Kidney (tissue), 14 donors: ENCODE results near the gene GNG13. TPM values are rescaled to one million over a fixed set of nuclear protein-coding genes. Genes with fewer than 3 reads are reported as not detected.

Experiments used
- DNase-seq, 5 donors: peaks; one replicate each; pipeline ENCODE4 v3.0.0-alpha.2; 2013 to 2020
- FAIRE-seq: peaks from 2 replicates; lab custom pipeline; 2012; peaks lifted over from hg19 to GRCh38; lab: Jason Lieb, UNC
- H3K27ac ChIP-seq, 2 donors: one replicate each; pipeline ENCODE4 v1.7.0; 2013; ENCODE audit warnings: low read depth in 2 of 2, low read length in 2 of 2, inconsistent platforms in 1 of 2
- H3K27me3 ChIP-seq: one replicate; pipeline ENCODE4 v1.7.1; 2013; ENCODE audit warnings: low read length, inconsistent platforms; ENCODE audit not compliant: control insufficient read depth, insufficient read depth
- H3K36me3 ChIP-seq, 3 donors: one replicate each; pipeline versions ENCODE4 v1.7.0 to v1.7.1; 2013; ENCODE audit warnings: low read length in 3 of 3, control low read depth in 1 of 3, inconsistent platforms in 1 of 3; ENCODE audit not compliant: insufficient read depth in 3 of 3, control insufficient read depth in 2 of 3
- H3K4me1 ChIP-seq, 3 donors: one replicate each; pipeline versions ENCODE4 v1.7.0 to v1.7.1; 2013; ENCODE audit warnings: low read length in 3 of 3, inconsistent platforms in 1 of 3, low read depth in 1 of 3; ENCODE audit not compliant: control insufficient read depth in 2 of 3, insufficient read depth in 2 of 3
- H3K4me3 ChIP-seq, 3 donors: one replicate each; pipeline versions ENCODE4 v1.7.0 to v1.8.1; 2013; ENCODE audit warnings: low read length in 3 of 3, control low read depth in 1 of 3, inconsistent platforms in 1 of 3
- H3K9ac ChIP-seq, 3 donors: one replicate each; pipeline versions ENCODE4 v1.7.0 to v1.7.1; 2013; ENCODE audit warnings: low read length in 3 of 3, control low read depth in 1 of 3, inconsistent platforms in 1 of 3
- H3K9me3 ChIP-seq, 3 donors: one replicate each; pipeline versions ENCODE4 v1.7.0 to v1.7.1; 2013; ENCODE audit warnings: low read length in 3 of 3, control low read depth in 1 of 3, inconsistent platforms in 1 of 3; ENCODE audit not compliant: control insufficient read depth in 2 of 3, insufficient read depth in 1 of 3
- intact Hi-C: fragments of 100-400 bp; cut with DNase I; formaldehyde crosslinking; loops from one replicate; pipeline ENCODE4 v1.11.1; 2022
- polyA plus RNA-seq: library from polyadenylated mRNA; stranded (reverse); fragments of 350-450 nt; fragmentation: Illumina TruSeq; extraction: RNeasy Lipid Tissue Mini Kit (QIAGEN cat#74804); gene quantifications from one replicate; pipeline ENCODE4 v1.2.3, GENCODE V29; 2014; ENCODE audit warnings: low read depth, low replicate concordance; ENCODE audit not compliant: insufficient read depth
- total RNA-seq: library from RNA; stranded (reverse); fragmentation: NEBNext Ultra II Directional; extraction: Animal tissue kit (Norgen Biotek cat#: 25700); gene quantifications from one replicate; pipeline ENCODE4 v1.2.1, GENCODE V29; 2021
- TF ChIP-seq, protein P1 (sequence below): IDR thresholded peaks from 3 replicates; pipeline ENCODE4 v1.5.1; 2012; ENCODE audit warnings: mild to moderate bottlenecking, moderate library complexity, borderline replicate concordance; ENCODE audit not compliant: insufficient read depth; ENCODE audit errors: extremely low read depth
- donor health status: control.
- donor health status: control.
- donor health status: control.
- donor health status: control.
- donor health status: control.
- donor health status: DM: yes; HTN: yes; CAD: no.
- donor health status: Normal renal cell carcinoma (clear cell type).

The GNG13 gene
- total and polyA plus RNA-seq, 2 donors from 2014 or later = not detected

DNA sequence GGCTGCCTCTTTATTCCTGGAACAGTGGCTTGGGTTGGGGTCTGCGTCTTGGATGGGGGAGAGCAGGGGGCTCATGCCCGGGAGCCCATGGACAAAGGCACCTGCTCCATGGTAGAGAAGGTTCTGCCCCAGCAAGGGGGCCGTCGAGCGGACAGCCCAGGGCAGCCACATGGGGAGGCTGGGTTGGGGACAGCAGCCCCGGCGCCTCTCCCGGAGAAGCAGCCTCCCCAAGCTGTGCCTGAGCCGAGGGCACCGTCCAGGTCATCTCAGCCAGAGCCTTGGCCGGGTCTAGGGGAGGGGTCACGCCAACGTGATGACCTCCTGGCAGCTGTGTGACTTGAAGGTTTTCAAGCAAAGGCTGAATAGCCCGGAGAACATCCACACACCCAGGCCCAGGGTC, 32.9 kb upstream of the GNG13 start:
- Histone ChIP-seq H3K9me3 (peaks cover 0 to 11% (median 3%) of the 10 kb centered on the region in 3 donors), H3K27me3 (no peaks in the 10 kb centered on the region), H3K9ac (no peak overlapping the region), H3K4me3 (no peak overlapping the region), H3K36me3 (no peaks in the 10 kb centered on the region), H3K27ac (no peak overlapping the region), H3K4me1 (no peaks in the 10 kb centered on the region)
- TF ChIP-seq, protein P1, sequence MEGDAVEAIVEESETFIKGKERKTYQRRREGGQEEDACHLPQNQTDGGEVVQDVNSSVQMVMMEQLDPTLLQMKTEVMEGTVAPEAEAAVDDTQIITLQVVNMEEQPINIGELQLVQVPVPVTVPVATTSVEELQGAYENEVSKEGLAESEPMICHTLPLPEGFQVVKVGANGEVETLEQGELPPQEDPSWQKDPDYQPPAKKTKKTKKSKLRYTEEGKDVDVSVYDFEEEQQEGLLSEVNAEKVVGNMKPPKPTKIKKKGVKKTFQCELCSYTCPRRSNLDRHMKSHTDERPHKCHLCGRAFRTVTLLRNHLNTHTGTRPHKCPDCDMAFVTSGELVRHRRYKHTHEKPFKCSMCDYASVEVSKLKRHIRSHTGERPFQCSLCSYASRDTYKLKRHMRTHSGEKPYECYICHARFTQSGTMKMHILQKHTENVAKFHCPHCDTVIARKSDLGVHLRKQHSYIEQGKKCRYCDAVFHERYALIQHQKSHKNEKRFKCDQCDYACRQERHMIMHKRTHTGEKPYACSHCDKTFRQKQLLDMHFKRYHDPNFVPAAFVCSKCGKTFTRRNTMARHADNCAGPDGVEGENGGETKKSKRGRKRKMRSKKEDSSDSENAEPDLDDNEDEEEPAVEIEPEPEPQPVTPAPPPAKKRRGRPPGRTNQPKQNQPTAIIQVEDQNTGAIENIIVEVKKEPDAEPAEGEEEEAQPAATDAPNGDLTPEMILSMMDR = no peak
- intact Hi-C loops = no loop called here
- peak in 1 of 5 donors; percentile 64 for DNase-seq
- no peak for FAIRE-seq

DNA sequence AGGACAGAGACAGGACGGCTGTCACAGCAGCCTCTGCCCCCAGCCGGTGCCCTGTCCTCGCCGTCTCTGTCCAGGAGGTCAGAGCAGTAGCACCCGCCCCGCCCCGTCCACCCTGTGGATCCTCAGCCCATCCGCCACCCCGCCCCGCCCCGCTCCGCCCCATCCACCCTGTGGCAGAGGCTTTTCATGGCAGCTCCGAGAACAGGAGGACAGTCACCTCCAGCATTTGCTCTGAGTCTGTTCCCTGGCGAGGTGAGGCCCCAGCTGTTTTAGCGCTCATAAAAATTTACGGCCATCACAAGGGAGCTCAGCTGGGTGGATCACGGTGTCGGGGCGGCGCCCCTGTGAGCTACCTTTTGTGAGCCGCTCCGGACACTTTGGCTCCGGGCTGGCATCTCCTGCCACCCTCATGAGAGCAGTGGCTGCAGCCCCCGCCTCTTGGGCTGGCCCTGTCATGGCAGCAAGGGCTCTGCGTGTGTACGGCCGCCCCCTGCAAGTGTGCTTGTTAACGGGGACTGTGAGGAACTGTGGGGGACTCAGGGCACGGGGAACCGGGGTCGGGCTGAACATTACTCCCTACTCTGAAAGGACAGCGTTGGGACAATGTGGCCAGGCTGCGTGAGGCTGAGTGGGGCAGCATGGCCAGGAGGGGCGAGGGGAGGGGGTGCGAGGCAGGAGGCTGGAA, 32.3 kb upstream of the GNG13 start:
- Histone ChIP-seq H3K9ac (no peak overlapping the region), H3K36me3 (no peaks in the 10 kb centered on the region), H3K27ac (no peak overlapping the region), H3K27me3 (no peaks in the 10 kb centered on the region), H3K4me1 (no peaks in the 10 kb centered on the region), H3K9me3 (peaks cover 0 to 11% (median 3%) of the 10 kb centered on the region in 3 donors), H3K4me3 (no peak overlapping the region)
- peak in 3 of 5 donors; percentile 26 to 63 (median 27) for DNase-seq
- TF ChIP-seq, protein P1 = no peak
- intact Hi-C loops = no loop called here
- FAIRE-seq = no peak

DNA sequence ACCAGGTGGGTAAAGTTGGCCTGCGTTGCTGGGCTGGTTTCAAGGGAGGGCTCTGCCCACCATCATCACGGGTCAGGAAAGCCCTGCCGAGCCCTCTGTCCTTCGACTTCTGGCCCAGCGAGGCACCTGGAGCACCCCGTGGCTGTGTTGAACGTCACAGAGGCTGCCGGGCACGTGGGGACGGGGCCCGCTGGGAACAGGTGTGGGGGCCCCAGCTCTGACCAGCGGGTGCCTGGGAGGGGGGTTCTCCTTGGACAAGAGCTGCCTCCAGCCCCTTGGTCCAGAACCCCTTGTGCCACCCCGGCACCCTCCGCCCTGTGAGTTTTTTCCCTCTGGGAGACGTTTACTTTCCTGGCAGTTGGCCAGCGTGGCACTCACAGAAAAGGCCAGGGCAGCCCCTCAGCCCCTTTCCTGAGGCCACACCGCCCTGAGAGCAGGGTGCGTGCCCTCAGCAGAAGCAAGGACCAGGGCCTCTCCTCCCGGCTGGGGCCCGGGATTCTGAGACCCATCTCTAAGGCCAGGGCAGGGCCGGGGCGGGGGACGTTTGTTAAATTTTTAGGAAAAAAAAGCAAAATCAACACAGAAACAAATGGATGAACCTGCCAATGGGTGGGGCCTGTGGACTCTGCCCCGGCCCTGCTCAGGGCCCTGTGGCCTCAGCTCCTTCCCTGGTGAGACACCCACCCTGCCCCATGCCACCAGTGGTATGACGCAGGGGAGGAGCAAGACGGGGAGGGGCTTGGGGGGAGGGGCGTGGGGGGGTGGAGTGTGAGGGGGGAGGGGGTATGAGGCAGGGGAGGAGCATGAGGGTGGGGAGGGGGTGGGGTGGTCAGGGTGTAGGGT, 31.3 kb upstream of the GNG13 start:
- Histone ChIP-seq H3K4me3 (no peak overlapping the region), H3K36me3 (no peaks in the 10 kb centered on the region), H3K27me3 (no peaks in the 10 kb centered on the region), H3K9ac (no peak overlapping the region), H3K4me1 (no peaks in the 10 kb centered on the region), H3K27ac (no peak overlapping the region), H3K9me3 (peaks cover 0 to 11% (median 3%) of the 10 kb centered on the region in 3 donors)
- TF ChIP-seq, protein P1 = no peak
- no peak for FAIRE-seq
- intact Hi-C loops = no loop called here
- no peak for DNase-seq
